Fibroblast of villous mesenchyme (primary cell): ENCODE measurements around the gene GRIK4. TPM values are rescaled to one million over a fixed set of nuclear protein-coding genes. Genes with fewer than 3 reads are reported as not detected.

Experiments used
- DNase-seq: peaks from one replicate; pipeline ENCODE4 v3.0.0-alpha.2; 2010; ENCODE audit warnings: low read depth
- H3K4me3 ChIP-seq: 2 replicates; pipeline ENCODE4 v1.5.1; 2011; ENCODE audit warnings: low read depth, mild to moderate bottlenecking, low read length
- total RNA-seq: library from RNA; depleted of rRNA; stranded (reverse); fragments of >200 nt; gene quantifications from 2 replicates; pipeline ENCODE4 v1.2.3, GENCODE V29; 2012
- TF ChIP-seq, protein P1 (sequence below): IDR thresholded peaks from 2 replicates; pipeline ENCODE4 v1.5.1; 2012; ENCODE audit warnings: low read depth, mild to moderate bottlenecking, low read length; ENCODE audit not compliant: insufficient read depth

Gene GRIK4
- total RNA-seq, 1 donor: under 0.01 TPM

DNA sequence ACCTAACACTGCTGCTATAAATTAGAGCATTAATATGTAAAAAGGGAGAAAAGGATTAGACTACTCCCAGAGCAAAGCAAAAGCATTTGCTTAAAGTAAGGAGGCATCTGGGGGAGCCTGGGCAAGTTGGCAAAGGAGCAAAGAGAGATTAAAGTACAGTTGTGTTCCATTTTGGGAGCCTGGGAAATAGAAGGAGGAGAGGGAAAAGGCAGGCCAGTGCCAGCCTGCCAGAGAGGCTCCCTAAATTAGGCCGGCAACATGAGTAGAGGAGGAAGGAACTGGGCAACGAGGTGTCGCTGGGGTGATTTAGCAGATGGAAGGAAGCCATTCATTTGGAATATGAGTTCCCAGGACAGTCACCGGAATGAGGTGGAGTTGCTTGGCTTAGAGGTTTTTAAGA, 326.1 kb downstream of the GRIK4 start:
- no peak overlapping the region for H3K4me3 ChIP-seq
- TF ChIP-seq, protein P1, sequence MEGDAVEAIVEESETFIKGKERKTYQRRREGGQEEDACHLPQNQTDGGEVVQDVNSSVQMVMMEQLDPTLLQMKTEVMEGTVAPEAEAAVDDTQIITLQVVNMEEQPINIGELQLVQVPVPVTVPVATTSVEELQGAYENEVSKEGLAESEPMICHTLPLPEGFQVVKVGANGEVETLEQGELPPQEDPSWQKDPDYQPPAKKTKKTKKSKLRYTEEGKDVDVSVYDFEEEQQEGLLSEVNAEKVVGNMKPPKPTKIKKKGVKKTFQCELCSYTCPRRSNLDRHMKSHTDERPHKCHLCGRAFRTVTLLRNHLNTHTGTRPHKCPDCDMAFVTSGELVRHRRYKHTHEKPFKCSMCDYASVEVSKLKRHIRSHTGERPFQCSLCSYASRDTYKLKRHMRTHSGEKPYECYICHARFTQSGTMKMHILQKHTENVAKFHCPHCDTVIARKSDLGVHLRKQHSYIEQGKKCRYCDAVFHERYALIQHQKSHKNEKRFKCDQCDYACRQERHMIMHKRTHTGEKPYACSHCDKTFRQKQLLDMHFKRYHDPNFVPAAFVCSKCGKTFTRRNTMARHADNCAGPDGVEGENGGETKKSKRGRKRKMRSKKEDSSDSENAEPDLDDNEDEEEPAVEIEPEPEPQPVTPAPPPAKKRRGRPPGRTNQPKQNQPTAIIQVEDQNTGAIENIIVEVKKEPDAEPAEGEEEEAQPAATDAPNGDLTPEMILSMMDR: no peak
- no peak for DNase-seq

DNA sequence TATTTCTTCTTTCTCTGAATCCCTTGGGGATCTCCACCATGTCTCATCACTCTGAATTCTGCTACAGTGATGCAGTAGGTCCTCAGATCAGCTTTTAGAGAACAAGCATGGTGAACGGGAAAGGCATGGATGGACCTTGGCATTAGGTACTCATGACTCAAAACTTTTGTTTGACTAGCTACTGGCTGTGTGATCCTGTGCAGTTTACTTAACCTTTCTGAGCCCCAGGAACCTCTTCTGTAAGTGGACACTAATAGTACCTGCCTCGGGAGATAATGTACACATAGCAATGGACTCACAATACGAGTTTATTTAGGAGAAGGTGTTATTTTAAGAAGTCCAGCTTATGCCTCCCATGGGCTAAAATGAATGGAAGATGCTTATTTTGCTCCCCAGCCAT, 327.7 kb downstream of the GRIK4 start:
- no peak for DNase-seq

DNA sequence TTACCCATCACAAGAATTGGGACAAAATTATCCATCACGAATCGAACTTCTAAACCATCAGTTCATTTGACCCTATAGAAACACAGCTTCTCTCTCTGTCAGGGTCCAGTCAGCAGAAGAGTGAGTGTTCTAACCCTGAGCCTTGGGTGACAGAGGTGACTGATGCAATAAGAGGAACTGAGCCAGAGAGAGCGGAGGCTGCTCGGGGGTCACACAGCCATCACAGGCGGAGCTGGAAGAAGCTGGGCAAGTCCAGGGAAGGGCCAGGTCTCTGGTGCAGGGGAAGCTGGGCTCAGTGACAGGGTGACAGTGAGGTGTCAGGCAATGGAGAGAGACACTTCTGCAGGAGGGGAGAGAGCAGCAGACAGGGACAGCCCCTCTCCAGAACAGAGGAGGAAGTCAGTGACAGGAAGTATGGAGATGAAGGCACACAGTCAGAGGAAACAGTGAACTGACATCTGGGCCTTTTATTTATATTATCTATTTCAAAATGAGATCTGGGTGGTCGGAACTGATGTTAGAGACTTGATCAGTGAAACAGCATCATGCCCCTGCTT, 328.4 kb downstream of the GRIK4 start:
- TF ChIP-seq, protein P1: no peak
- no peak for DNase-seq
- H3K4me3 ChIP-seq: no peak overlapping the region

More for the DNA sequence above, 327.7 kb downstream of the GRIK4 start:
- TF ChIP-seq, protein P1: no peak
- no peak overlapping the region for H3K4me3 ChIP-seq

DNA sequence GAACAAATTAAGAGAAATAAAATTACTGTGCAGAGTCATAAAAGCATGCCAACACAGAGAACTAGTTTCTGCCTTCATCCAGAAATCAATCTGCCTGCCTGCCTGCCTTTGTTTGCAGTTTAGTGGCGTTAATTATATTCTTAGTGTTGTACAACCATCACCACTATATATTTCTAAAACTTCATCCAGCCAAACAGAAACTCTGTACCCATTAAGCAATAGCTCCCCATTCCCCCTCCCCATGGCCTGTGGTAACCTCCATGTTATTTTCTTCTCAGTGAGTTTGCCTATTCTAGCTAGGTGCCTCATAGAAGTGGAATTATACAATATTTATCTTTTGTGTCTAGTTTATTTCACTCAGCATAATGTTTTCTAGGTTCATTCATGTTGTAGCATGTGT, 329.1 kb downstream of the GRIK4 start:
- no peak for DNase-seq
- TF ChIP-seq, protein P1: no peak
- H3K4me3 ChIP-seq: no peak overlapping the region

DNA sequence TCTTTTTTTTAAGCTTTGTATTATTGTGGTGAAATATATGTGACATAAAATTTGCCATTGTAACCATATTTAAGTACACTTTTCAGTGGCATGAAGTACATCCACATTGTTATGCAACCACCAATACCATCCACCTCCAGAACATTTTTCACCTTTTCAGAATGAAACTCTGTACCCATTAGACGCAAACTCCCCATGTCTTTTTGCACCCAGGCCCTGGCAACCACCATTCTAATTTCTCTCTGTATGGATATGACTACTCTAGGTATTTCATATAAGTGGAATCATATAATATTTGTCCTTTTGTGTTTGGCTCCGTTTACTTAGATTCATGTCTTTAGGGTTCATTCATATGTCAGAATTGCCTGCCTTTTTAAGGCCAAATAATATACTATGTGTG, 329.5 kb downstream of the GRIK4 start:
- DNase-seq: no peak
- H3K4me3 ChIP-seq: no peak overlapping the region
- TF ChIP-seq, protein P1: no peak

DNA sequence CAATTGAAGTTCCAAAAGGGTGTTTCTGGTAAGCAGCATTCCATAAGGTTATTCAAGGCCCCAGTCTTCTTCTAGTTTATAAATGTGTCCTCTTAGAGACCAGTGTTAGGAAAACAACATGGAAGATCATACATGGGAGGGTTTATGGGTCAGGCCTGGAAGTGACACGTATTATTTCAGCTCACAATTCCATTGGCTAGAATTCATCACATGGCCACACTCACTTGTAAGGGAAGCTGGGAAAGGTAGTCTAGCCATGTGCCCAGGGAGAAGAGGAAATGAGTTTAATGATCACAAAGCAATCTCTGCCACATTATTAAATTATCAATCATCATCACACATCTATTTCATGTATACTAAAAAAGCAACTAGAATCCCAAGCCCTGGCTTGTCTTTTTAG, 330.6 kb downstream of the GRIK4 start:
- no peak overlapping the region for H3K4me3 ChIP-seq
- TF ChIP-seq, protein P1: no peak
- no peak for DNase-seq

DNA sequence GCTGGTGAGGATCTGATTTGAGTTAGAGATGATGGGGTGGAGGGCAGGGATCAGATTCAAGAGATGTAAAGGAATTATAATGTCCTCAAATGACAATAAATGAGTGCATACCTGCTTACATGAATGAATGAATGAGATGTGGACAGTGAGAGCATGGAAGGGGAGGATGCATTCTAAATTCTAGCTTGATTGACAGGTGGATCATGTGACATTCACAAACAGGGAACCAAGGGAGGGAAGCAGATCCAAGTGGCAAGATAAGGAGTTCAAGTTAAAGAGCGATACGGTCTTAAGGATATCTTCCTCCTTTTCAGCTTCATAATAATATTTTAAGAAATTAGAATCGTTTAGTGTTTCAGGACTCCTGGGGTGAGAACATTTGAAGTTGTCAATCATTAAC, 341.9 kb downstream of the GRIK4 start:
- TF ChIP-seq, protein P1: no peak
- no peak for DNase-seq
- no peak overlapping the region for H3K4me3 ChIP-seq
